ENCODE measurements around the gene BTK.

DNA sequence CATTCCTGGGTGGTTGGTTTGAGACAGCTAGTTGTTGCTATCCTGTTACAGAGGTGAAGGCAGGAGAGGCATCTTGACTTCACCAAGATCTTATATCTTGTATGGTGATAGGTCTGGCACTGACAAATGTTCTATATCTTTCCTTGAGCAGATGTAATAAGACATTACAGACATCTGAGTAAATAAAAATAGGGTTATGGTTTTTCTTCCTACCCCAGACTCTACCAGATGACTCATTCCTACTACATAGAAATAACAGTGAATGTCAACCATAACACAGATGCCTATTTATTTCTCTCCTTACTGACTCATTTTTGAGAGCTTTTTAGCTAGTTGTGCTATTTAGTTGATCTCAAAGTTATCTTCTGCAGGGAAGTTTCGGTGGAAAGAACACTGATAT is 43.9 kb upstream of the BTK start:
- no peak for TF ChIP-seq EZH2 (IDR thresholded peaks at IDR 0.05; ENCODE audit: borderline replicate concordance, low read depth, low read length, poor library complexity, severe bottlenecking)
- TF ChIP-seq, protein P1, sequence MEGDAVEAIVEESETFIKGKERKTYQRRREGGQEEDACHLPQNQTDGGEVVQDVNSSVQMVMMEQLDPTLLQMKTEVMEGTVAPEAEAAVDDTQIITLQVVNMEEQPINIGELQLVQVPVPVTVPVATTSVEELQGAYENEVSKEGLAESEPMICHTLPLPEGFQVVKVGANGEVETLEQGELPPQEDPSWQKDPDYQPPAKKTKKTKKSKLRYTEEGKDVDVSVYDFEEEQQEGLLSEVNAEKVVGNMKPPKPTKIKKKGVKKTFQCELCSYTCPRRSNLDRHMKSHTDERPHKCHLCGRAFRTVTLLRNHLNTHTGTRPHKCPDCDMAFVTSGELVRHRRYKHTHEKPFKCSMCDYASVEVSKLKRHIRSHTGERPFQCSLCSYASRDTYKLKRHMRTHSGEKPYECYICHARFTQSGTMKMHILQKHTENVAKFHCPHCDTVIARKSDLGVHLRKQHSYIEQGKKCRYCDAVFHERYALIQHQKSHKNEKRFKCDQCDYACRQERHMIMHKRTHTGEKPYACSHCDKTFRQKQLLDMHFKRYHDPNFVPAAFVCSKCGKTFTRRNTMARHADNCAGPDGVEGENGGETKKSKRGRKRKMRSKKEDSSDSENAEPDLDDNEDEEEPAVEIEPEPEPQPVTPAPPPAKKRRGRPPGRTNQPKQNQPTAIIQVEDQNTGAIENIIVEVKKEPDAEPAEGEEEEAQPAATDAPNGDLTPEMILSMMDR (conservative IDR thresholded peaks at IDR 0.05; ENCODE audit: low read depth, low read length): no peak
